GM20431 (cell line): ENCODE results near the gene TMUB1.

ENCODE experiments used
- in situ Hi-C: fragments of 300-500 bp; cut with MseI, MboI; formaldehyde crosslinking; loops from one replicate; pipeline ENCODE4 v1.15.0; 2020; ENCODE audit warnings: low sequenced_read_pairs; ENCODE audit not compliant: unreplicated experiment

TMUB1 gene

GRCh38 chr7:151107882-151108281 is 24.6 kb upstream of the TMUB1 start:
- in situ Hi-C loops, result no loop called here

GRCh38 chr7:151104411-151105235 is 21.3 kb upstream of the TMUB1 start:
- in situ Hi-C loops, result no loop called here

DNA sequence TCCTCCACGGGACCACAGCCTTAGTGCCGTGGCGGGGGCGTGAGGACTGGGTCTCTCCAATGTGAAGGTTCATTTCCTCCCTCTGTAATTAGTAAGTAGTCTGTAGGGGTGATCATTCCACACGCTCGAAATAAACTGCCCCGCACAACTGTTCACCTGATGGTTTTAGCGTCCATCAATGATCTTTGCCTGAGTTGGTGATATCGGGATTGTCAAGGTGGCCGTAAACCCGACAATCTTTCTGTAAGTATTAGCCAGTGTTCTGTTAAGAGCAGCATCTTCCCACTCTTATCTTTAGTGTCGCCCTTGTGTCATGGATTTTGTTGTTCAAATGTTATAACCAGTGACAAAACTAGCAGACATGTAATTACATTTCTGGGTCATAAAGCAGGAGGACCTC is 20.7 kb upstream of the TMUB1 start:
- in situ Hi-C loops, result no loop called here

GRCh38 chr7:151102991-151103390 is 19.7 kb upstream of the TMUB1 start:
- in situ Hi-C loops, result no loop called here

DNA sequence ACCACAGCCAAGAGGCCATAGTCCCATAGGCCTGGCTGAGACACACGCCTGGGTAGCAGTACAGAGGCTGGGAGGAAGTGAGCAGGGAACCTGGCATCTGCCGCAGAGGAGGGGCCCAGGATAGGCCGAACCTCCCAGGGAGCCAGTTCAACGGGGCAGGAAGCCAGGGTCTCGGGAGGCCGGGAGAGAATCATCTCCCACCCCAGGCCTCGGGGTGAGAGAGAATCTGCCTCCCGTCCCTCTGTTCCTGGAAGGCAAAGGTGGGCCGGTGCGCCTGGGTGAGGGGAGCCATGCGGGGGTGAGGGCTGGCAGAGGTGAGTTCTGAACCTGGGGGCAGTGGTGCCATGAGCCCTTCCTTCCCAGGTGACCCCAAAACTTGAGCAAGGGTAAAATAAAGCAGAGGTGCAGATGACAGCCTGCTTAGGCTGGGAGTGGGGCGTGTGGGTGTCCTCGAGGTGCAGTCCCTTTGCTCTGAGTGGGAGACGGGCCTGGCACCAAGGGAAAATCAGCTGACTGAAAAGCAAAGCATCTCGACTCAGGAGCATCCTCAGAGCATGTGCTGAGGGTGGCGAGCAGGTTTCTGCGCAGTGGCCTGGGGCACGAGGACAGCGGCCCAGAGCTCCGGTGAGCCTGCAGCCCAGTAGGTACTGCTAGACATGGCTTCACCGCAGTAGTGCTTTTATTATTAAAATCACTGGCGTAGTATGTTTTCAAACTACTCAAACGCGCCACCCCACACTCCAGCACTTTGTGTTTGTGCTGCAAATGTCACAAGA is 18.5 kb upstream of the TMUB1 start:
- in situ Hi-C loops, result no loop called here

- in situ Hi-C loops, result no loop called here
Observed at GRCh38 chr7:151100921-151101320, 17.6 kb upstream of the TMUB1 start.

- in situ Hi-C loops, result no loop called here
Observed at GRCh38 chr7:151099486-151100211, 16.4 kb upstream of the TMUB1 start.

- in situ Hi-C loops, result no loop called here
Observed at GRCh38 chr7:151095828-151096475, 12.7 kb upstream of the TMUB1 start.

GRCh38 chr7:151095123-151095797 is 12.0 kb upstream of the TMUB1 start:
- in situ Hi-C loops, result no loop called here

- in situ Hi-C loops, result no loop called here
Observed at GRCh38 chr7:151094675-151095074, 11.4 kb upstream of the TMUB1 start.

- in situ Hi-C loops, result no loop called here
Observed at GRCh38 chr7:151093748-151094147, 10.5 kb upstream of the TMUB1 start.

DNA sequence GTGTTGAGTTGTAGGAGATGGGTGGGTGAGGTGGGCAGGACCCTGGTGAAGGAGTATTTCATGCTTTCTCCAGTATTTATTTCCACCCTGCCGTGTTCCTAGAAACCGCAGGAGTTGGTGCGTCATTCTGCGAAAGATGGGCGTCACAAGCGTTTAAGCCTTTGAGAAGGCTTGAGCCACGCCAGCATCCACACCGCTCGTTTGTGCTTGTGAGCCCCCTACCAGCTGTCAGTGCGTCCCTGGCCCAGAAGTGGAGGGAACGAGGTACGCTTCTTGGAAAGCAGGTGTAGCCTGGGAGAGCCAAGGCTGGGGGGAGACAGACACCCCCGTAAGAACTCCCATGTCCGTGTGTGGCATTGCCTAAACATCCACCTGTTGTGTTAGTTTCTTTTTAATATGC is 8.7 kb upstream of the TMUB1 start:
- in situ Hi-C loops, result no loop called here

GRCh38 chr7:151091431-151091830 is 8.1 kb upstream of the TMUB1 start:
- in situ Hi-C loops, result no loop called here

DNA sequence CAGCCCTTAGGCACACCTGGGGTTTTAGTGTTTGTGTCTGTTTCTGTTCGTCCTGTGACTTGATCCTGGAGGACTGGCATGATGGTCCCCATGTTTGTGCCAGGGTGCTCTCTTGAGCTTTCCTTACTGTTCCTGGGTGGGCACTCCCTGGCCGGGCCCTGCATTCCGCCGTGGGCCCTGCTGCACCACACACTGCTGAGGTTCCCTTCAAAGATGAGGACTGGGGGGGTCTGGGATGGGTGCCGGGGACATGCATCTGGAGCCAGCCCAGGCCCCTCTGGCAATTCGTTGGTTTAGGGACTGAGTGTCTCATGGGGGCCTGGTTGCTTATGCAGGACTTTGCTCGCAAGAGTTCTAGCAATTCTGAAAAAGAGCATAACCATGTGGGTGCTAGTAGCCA is 7.7 kb upstream of the TMUB1 start:
- in situ Hi-C loops, result no loop called here

DNA sequence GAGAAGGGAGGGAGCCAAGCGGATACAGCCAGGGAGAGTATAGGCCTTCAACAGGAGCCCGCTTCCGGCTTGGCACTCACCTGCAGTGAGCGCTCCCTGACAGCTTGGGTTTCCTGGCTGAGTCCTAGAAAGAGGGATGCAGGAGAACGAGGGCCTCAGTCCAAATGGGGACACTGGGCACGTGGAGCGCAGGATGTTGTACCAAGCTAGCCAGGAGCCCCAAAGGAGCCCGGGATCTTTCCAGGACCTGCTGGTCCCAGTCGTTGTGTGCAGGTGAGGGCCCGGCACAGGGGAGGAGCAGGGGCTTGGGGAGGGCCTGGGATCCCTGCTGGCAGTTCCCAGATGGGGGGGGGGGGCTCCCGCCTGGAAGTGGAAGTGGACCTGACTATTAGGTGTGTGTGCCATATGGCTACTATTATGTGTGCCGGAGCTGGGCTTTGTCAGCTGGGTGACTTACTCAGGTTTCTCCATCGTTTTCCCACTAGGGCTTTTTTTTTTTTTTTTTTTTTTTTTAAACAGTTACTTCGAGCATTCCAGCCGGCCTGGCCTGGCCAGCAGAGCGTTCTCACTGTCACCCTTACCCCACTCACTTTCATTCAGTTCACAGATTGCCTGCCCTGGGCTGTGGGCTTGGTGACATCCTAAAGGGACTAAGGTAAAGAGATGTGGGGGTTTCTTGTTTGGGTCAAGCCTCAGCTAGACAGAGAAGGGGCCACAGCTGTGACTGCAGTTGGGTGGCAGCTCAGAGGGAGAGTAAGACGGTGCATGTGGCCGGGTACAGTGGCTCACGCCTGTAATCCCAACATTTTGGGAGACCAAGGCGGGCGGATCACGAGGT is 6.8 kb upstream of the TMUB1 start:
- in situ Hi-C loops, result no loop called here

- in situ Hi-C loops, result no loop called here
Observed at GRCh38 chr7:151088856-151089699, 5.8 kb upstream of the TMUB1 start.

DNA sequence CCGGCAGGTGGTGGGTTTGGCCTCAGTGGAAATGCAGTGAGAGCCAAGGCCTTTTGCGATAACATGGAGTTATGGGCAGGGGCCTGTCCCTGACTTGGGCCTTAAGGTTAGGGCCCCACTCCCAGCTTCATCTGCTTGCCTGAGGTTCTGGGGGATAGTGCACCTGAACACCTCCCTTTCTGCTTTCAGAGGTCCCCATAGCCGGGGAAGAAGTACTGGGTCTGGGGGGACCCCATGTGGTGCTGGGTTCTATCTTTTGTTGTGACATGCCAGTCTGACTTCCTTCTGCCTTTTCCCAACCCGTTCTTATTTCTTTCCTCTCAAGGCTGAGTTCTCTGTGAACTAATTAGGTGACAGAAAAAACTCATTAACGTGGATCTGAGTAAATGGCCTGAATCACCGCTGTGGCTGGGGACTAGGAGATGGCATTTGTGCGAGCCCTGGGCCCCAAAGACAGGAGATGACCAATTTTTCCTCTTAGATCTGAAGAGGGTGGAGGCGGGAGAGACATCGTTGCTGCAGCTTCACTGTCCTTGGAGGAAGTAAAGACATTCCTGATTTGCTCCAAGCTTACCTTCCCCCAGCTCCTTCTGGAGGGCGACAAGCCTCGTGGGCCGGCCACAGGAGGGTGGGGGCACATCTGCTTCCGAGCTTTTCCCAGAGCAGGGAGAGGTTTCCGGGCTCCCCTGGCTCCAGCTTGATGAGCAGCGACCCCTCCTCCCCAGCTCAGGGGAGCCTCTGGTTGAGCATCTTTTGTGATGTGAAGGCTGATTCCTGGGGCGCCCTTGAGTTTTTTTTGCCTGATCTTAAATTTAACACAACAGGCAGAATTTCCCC is 4.9 kb upstream of the TMUB1 start:
- in situ Hi-C loops, result no loop called here
